Keratinocyte (primary cell): ENCODE results near the gene PRELP. TPM values are rescaled to one million over a fixed set of nuclear protein-coding genes. Genes with fewer than 3 reads are reported as not detected.

Experiments used
- DNase-seq: peaks from one replicate; pipeline ENCODE4 v3.0.0-alpha.2; 2011; ENCODE audit warnings: low read depth, missing footprints, low spot score
- FAIRE-seq: peaks from 2 replicates; lab custom pipeline; 2011; peaks lifted over from hg19 to GRCh38; lab: Jason Lieb, UNC
- H2AFZ ChIP-seq: 2 replicates; pipeline ENCODE4 v1.6.0; 2012; ENCODE audit warnings: low read length, control low read depth, inconsistent platforms; ENCODE audit not compliant: control insufficient read depth
- H3K27ac ChIP-seq: 2 replicates; pipeline ENCODE4 v1.5.1; 2011; ENCODE audit warnings: low read length; ENCODE audit not compliant: control insufficient read depth, insufficient read depth
- H3K27me3 ChIP-seq: 3 replicates; pipeline ENCODE4 v1.6.0; 2011; ENCODE audit warnings: low read length; ENCODE audit not compliant: control insufficient read depth, insufficient read depth; ENCODE audit errors: extremely low read depth
- H3K36me3 ChIP-seq, 2 experiments: 2 replicates in 1 of 2; 3 replicates in 1 of 2; pipeline ENCODE4 v1.5.1; 2011; ENCODE audit warnings: low read length in 2 of 2, mild to moderate bottlenecking in 1 of 2; ENCODE audit not compliant: control insufficient read depth in 2 of 2, insufficient read depth in 2 of 2; ENCODE audit errors: extremely low read depth in 1 of 2
- H3K4me1 ChIP-seq: 3 replicates; pipeline ENCODE4 v1.5.1; 2011; ENCODE audit warnings: low read length; ENCODE audit not compliant: control insufficient read depth, insufficient read depth; ENCODE audit errors: extremely low read depth
- H3K4me2 ChIP-seq: 3 replicates; pipeline ENCODE4 v1.6.0; 2011; ENCODE audit warnings: low read depth, low read length; ENCODE audit not compliant: control insufficient read depth, insufficient read depth; ENCODE audit errors: extremely low read depth
- H3K4me3 ChIP-seq, 3 experiments: fragments of 200-600 bp in 1 of 3; sonication (generic) in 1 of 3; 2 replicates in 2 of 3; 3 replicates in 1 of 3; pipeline ENCODE4 v1.5.1; 2011 to 2016; ENCODE audit warnings: low read length in 3 of 3, mild to moderate bottlenecking in 3 of 3, control low read depth in 2 of 3, inconsistent platforms in 1 of 3, low read depth in 1 of 3, mixed read lengths in 1 of 3, mixed run types in 1 of 3, moderate library complexity in 1 of 3; ENCODE audit not compliant: control insufficient read depth in 2 of 3, insufficient read depth in 2 of 3; ENCODE audit errors: extremely low read depth in 1 of 3
- H3K79me2 ChIP-seq: 2 replicates; pipeline ENCODE4 v1.6.0; 2012; ENCODE audit warnings: low read length; ENCODE audit not compliant: control insufficient read depth, insufficient read depth
- H3K9ac ChIP-seq: 3 replicates; pipeline ENCODE4 v1.6.0; 2011; ENCODE audit warnings: low read length; ENCODE audit not compliant: control insufficient read depth, insufficient read depth; ENCODE audit errors: extremely low read depth
- H3K9me1 ChIP-seq: 3 replicates; pipeline ENCODE4 v1.6.0; 2011; ENCODE audit warnings: low read length; ENCODE audit not compliant: control insufficient read depth, insufficient read depth; ENCODE audit errors: extremely low read depth
- H3K9me3 ChIP-seq: 2 replicates; pipeline ENCODE4 v1.5.1; 2012; ENCODE audit warnings: low read depth, low read length; ENCODE audit not compliant: control insufficient read depth
- H4K20me1 ChIP-seq: 3 replicates; pipeline ENCODE4 v1.6.0; 2011; ENCODE audit warnings: low read length; ENCODE audit not compliant: control insufficient read depth, insufficient read depth; ENCODE audit errors: extremely low read depth
- EZH2 ChIP-seq: IDR thresholded peaks from one replicate; pipeline ENCODE4 v1.6.1; 2012; ENCODE audit warnings: inconsistent platforms, mild to moderate bottlenecking, low read length, moderate library complexity
- dilution Hi-C: fragments of 300-500 bp; cut with MboI; formaldehyde crosslinking; loops from one replicate; pipeline ENCODE4 v1.7.0; 2020; ENCODE audit warnings: low sequenced_read_pairs; ENCODE audit not compliant: extremely low pct_ligation_motif_present
- polyA minus RNA-seq, 3 experiments: library from RNA; depleted of rRNA, polyadenylated mRNA; stranded (reverse); fragments of >200 nt; gene quantifications; 1 replicate in 1 of 3; 2 replicates in 1 of 3; 3 replicates in 1 of 3; pipeline ENCODE4 v1.2.3, GENCODE V29; 2011
- polyA plus RNA-seq, 5 experiments: library from polyadenylated mRNA; depleted of rRNA in 3 of 5; stranded (reverse) in 3 of 5; stranded (forward) in 1 of 5; unstranded in 1 of 5; fragments of >200 nt; gene quantifications; 1 replicate in 1 of 5; 2 replicates in 3 of 5; 3 replicates in 1 of 5; pipeline versions ENCODE4 v1.2.1 to v1.2.3, GENCODE V29; 2011 to 2012; ENCODE audit warnings: missing spikeins in 2 of 5, low read depth in 1 of 5, low replicate concordance in 1 of 5
- TF ChIP-seq, protein P1 (sequence below), 3 experiments: IDR thresholded peaks in 1 of 3; conservative IDR thresholded peaks in 1 of 3; optimal IDR thresholded peaks in 1 of 3; 2 replicates in 2 of 3; 3 replicates in 1 of 3; pipeline versions ENCODE3 to v1.5.1; 2011; ENCODE audit warnings: low read length in 3 of 3, mild to moderate bottlenecking in 3 of 3, moderate library complexity in 2 of 3, control low read depth in 1 of 3, inconsistent platforms in 1 of 3; ENCODE audit not compliant: insufficient read depth in 2 of 3; ENCODE audit errors: extremely low read depth in 1 of 3

The PRELP gene
- polyA plus RNA-seq (0.01 to 0.03 TPM in 2 of 3 replicates, not detected in the other), polyA minus RNA-seq (0.10 TPM in 1 of 3 replicates, not detected in the others)
- not detected for polyA plus RNA-seq (2011; ENCODE audit: low read depth)
- polyA plus RNA-seq (2011; cell fraction: cytosol; rRNA removed): 0.01 and 0.03 TPM in 2 replicates
- 0.03 and 0.04 TPM in 2 replicates for polyA plus RNA-seq (2011; cell fraction: nucleus; rRNA removed)
- 0.05 and 0.06 TPM in 2 replicates for polyA plus RNA-seq (2012; ENCODE audit: low replicate concordance)
- polyA minus RNA-seq (2011; cell fraction: cytosol; rRNA and poly(A)+ RNA removed): not detected
- polyA minus RNA-seq (2011; cell fraction: nucleus; rRNA and poly(A)+ RNA removed): not detected in 2 replicates

DNA sequence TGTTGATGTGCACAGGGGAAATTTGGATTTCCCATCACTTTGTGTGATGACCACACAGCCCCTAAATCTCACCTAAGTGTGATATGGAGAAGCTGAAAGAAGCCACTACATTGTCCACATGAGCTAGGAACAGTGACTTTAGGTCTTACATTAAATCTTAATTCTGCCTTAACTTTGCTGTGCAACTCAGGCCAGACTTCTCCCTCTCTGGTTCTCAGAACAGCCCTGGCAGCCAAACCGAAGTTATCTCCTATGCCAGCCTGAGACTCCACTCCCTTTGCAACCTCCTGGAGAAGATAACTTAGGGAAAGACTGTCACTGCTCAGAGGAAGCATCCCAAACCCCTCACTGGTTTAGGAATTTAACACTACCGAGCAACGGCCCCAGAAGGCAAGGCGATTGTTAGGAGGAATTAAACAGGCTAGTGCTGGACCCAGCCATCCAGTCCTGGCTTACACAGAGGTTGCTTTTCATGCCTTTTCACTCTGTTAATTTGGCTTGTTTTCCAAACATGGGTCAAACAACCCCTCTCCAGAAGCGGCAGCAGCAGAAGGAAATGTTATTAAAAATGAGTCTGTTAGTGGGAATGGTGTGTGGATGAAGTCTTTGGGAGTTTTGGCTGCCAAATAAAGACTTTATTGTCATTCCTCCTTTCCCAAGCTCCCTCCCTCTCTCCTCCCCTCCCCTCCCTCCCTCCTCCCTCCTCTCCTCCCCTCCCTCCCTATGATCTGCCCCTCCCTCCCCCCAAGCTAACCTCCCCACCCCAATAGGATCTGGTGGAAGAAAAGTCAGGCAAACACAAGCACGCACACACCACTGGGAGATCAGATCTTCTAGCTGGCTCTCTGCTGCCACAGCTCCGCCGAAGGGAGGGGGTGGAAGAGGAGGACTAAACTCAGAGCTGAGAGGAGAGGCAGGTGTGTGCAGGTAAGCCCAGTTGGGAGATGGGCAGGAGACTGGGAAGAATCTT lies at the start of gene PRELP:
Gene PRELP, plus strand, starts transcription at position 795 of the 970 bp plus-strand sequence. CDS start 7,379 bp downstream, outside the sequence.
- no peak within 1 kb of the TSS for H3K27ac ChIP-seq
- no peaks in the 10 kb centered on the region for H3K9me3 ChIP-seq
- FAIRE-seq (peak; percentile 66), DNase-seq (peak; percentile 19)
- peak within 1 kb of the TSS; percentile 54 for H2AFZ ChIP-seq
- H4K20me1 ChIP-seq: no peaks in the 10 kb centered on the region
- H3K4me3 ChIP-seq: no peak within 1 kb of the TSS
- dilution Hi-C loops: no loop called here
- TF ChIP-seq, protein P1, sequence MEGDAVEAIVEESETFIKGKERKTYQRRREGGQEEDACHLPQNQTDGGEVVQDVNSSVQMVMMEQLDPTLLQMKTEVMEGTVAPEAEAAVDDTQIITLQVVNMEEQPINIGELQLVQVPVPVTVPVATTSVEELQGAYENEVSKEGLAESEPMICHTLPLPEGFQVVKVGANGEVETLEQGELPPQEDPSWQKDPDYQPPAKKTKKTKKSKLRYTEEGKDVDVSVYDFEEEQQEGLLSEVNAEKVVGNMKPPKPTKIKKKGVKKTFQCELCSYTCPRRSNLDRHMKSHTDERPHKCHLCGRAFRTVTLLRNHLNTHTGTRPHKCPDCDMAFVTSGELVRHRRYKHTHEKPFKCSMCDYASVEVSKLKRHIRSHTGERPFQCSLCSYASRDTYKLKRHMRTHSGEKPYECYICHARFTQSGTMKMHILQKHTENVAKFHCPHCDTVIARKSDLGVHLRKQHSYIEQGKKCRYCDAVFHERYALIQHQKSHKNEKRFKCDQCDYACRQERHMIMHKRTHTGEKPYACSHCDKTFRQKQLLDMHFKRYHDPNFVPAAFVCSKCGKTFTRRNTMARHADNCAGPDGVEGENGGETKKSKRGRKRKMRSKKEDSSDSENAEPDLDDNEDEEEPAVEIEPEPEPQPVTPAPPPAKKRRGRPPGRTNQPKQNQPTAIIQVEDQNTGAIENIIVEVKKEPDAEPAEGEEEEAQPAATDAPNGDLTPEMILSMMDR (optimal IDR thresholded peaks at IDR 0.05 in 1 of 3, IDR thresholded peaks at IDR 0.05 in 1 of 3, conservative IDR thresholded peaks at IDR 0.05 in 1 of 3; ENCODE audit: extremely low read depth in 1 of 3, insufficient read depth in 2 of 3, low read length in 3 of 3): peak in 2 of 3 experiments; percentile 19 to 39
- TF ChIP-seq EZH2: no peak
- H3K36me3 ChIP-seq: no peaks in the 10 kb centered on the region
- H3K27me3 ChIP-seq: peaks cover 9% of the 10 kb centered on the region
- peaks cover 9% of the 10 kb centered on the region for H3K4me1 ChIP-seq
- H3K9me1 ChIP-seq: no peaks in the 10 kb centered on the region
- H3K4me2 ChIP-seq: peak within 1 kb of the TSS; percentile 19
- no peaks in the 10 kb centered on the region for H3K79me2 ChIP-seq
- no peak within 1 kb of the TSS for H3K9ac ChIP-seq

DNA sequence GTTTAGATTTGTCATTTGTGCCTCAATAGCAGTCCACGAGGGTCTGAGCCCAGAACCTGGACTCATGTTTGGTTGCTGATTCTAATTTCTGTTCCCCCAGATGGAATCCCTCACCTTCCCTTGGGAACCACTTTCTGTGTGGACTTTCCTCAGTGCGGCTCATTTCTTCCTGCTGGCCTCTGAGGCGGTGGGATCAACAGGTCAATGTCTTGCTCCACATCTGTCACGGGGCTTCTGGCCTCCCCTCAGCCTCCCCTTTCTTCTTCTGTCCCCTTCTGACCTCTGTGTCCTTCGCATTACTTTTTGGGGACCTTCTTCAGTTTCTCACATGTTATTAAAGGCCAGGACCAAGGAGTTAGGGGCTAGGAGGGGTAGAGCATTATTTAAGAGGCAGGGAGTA lies 49.2 kb upstream of the PRELP start:
- TF ChIP-seq EZH2: no peak
- TF ChIP-seq, protein P1 (optimal IDR thresholded peaks at IDR 0.05 in 1 of 3, IDR thresholded peaks at IDR 0.05 in 1 of 3, conservative IDR thresholded peaks at IDR 0.05 in 1 of 3; ENCODE audit: extremely low read depth in 1 of 3, insufficient read depth in 2 of 3, low read length in 3 of 3): no peak
- dilution Hi-C loops: no loop called here
- Histone ChIP-seq H3K9me3 (no peaks in the 10 kb centered on the region), H4K20me1 (no peaks in the 10 kb centered on the region), H2AFZ (no peak overlapping the region), H3K9ac (no peak overlapping the region), H3K79me2 (no peaks in the 10 kb centered on the region), H3K27me3 (peaks cover 22% of the 10 kb centered on the region), H3K4me3 (no peak overlapping the region), H3K27ac (no peak overlapping the region), H3K36me3 (no peaks in the 10 kb centered on the region), H3K4me2 (no peak overlapping the region), H3K4me1 (no peaks in the 10 kb centered on the region), H3K9me1 (no peaks in the 10 kb centered on the region)
- no peak for DNase-seq
- FAIRE-seq: no peak
